GM18520 (cell line): Measurements from ENCODE around the gene DNAAF8.
"Not testable (repeated sequence)": the region's sequence is repeated elsewhere in the genome, so short reads cannot be mapped to it uniquely, and the experiment has no call there.

Experiments
- ATAC-seq: cut with Tn5 transposase; IDR thresholded peaks from one replicate; pipeline ENCODE4 v1.9.1; 2021; ENCODE audit not compliant: unreplicated experiment

DNAAF8 gene

GRCh38 chr16:4780235-4780634, 45.9 kb downstream of the DNAAF8 start:
- no peak for ATAC-seq

GRCh38 chr16:4783251-4783950, 49.1 kb downstream of the DNAAF8 start:
- ATAC-seq: no peak

GRCh38 chr16:4783951-4784336, 49.6 kb downstream of the DNAAF8 start:
- ATAC-seq: no peak

GRCh38 chr16:4784444-4784987, 50.2 kb downstream of the DNAAF8 start:
- not testable (repeated sequence) for ATAC-seq

- ATAC-seq: no peak
Measured at GRCh38 chr16:4785758-4786433, 51.6 kb downstream of the DNAAF8 start.

GRCh38 chr16:4787068-4787467, 52.7 kb downstream of the DNAAF8 start:
- no peak for ATAC-seq

GRCh38 chr16:4787627-4788482, 53.5 kb downstream of the DNAAF8 start, which contains the start of gene SEPTIN12:
TSS of gene SEPTIN12 (minus strand) at chr16:4788345. CDS start at chr16:4787645, 700 bp downstream.
- ATAC-seq: no peak

- no peak for ATAC-seq
Measured at GRCh38 chr16:4788489-4788889, 54.2 kb downstream of the DNAAF8 start.

GRCh38 chr16:4788910-4789309, 54.6 kb downstream of the DNAAF8 start:
- ATAC-seq: no peak

GRCh38 chr16:4790261-4790660, 55.9 kb downstream of the DNAAF8 start:
- no peak for ATAC-seq

GRCh38 chr16:4790871-4791270, 56.5 kb downstream of the DNAAF8 start:
- ATAC-seq: no peak

GRCh38 chr16:4792951-4793513, 58.7 kb downstream of the DNAAF8 start:
- ATAC-seq: no peak

GRCh38 chr16:4795181-4795827, 61.0 kb downstream of the DNAAF8 start, which contains the start of gene SMIM22:
TSS of gene SMIM22 (plus strand) at chr16:4795369. CDS start at chr16:4795735, 366 bp downstream.
- no peak for ATAC-seq

GRCh38 chr16:4795828-4796572, 61.7 kb downstream of the DNAAF8 start:
- no peak for ATAC-seq

- no peak for ATAC-seq
Measured at GRCh38 chr16:4796982-4797804, 62.9 kb downstream of the DNAAF8 start.

- no peak for ATAC-seq
Measured at GRCh38 chr16:4797805-4798252, 63.5 kb downstream of the DNAAF8 start.

GRCh38 chr16:4798456-4798855, 64.1 kb downstream of the DNAAF8 start:
- ATAC-seq: no peak
